ENCODE measurements around the gene SUPT5H. TPM values are rescaled to one million over a fixed set of nuclear protein-coding genes. Genes with fewer than 3 reads are reported as not detected.

The SUPT5H gene
- total and polyA plus RNA-seq, 10 of the 15 experiments (the other 5 are each of a cell fraction or from before 2014, with no cell fraction given), result 27.2 to 194 (median 83.6) TPM

- H3K36me3 ChIP-seq (ENCODE audit: control insufficient read depth in 2 of 2, insufficient read depth in 2 of 2, low read length in 1 of 2), result peaks cover 19 to 24% of the 10 kb centered on the region in 2 experiments; a peak in 3 of 4 replicates
- CTCF ChIA-PET, result no interaction called here
- POLR2A ChIA-PET, result no interaction called here
Observed at GRCh38 chr19:39489756-39490155, 44.4 kb downstream of the SUPT5H start.

More at GRCh38 chr19:39489756-39490155, 44.4 kb downstream of the SUPT5H start:
- no peak for TF ChIP-seq BCL11A (IDR thresholded peaks at IDR 0.05; ENCODE audit: low read depth, low read length)
- no peak for TF ChIP-seq MYC (IDR thresholded peaks at IDR 0.05; ENCODE audit: insufficient read depth, insufficient read length, insufficient replicate concordance, low read length, severe bottlenecking)
- TF ChIP-seq, protein P1, sequence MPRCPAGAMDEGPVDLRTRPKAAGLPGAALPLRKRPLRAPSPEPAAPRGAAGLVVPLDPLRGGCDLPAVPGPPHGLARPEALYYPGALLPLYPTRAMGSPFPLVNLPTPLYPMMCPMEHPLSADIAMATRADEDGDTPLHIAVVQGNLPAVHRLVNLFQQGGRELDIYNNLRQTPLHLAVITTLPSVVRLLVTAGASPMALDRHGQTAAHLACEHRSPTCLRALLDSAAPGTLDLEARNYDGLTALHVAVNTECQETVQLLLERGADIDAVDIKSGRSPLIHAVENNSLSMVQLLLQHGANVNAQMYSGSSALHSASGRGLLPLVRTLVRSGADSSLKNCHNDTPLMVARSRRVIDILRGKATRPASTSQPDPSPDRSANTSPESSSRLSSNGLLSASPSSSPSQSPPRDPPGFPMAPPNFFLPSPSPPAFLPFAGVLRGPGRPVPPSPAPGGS (IDR thresholded peaks at IDR 0.05; ENCODE audit: borderline replicate concordance, insufficient read depth, low read depth, low read length, poor library complexity, severe bottlenecking), result no peak
- no peak for TF ChIP-seq JUNB (IDR thresholded peaks at IDR 0.05)
- no peak for TF ChIP-seq USF2 (IDR thresholded peaks at IDR 0.05; ENCODE audit: borderline replicate concordance, low read depth, low read length)
- no peak for TF ChIP-seq ZNF384 (IDR thresholded peaks at IDR 0.05; ENCODE audit: borderline replicate concordance, low read depth, low read length)
- no peak for TF ChIP-seq CEBPB (IDR thresholded peaks at IDR 0.05; ENCODE audit: borderline replicate concordance in 1 of 2, low read depth in 2 of 2, low read length in 2 of 2)
- TF ChIP-seq RAD51 (IDR thresholded peaks at IDR 0.05), result no peak
- no peak for TF ChIP-seq HDAC6 (IDR thresholded peaks at IDR 0.05; ENCODE audit: unreplicated experiment)
- TF ChIP-seq BHLHE40 (IDR thresholded peaks at IDR 0.05; ENCODE audit: borderline replicate concordance in 1 of 2, low read depth in 2 of 2, low read length in 1 of 2), result no peak
- no peak for TF ChIP-seq PML (IDR thresholded peaks at IDR 0.05; ENCODE audit: low read length)
- TF ChIP-seq ZBTB4 (CRISPR knock-in tag; IDR thresholded peaks at IDR 0.05), result no peak
- no peak for TF ChIP-seq KDM1A (IDR thresholded peaks at IDR 0.05; ENCODE audit: borderline replicate concordance)
- TF ChIP-seq IKZF1 (conservative IDR thresholded peaks at IDR 0.05), result no peak
- no peak for TF ChIP-seq SMAD5 (IDR thresholded peaks at IDR 0.05; ENCODE audit: low read depth)
- ChIA-PET RAD21 (ENCODE audit: unreplicated experiment) (no interaction called here), SMC1A (ENCODE audit: uncharacterized antibody, unreplicated experiment) (interaction anchor here (1.0 kb wide), 1 partner anchor 15 kb away, joined by 3 read pairs; no protein-coding TSS in a partner anchor)
- DNase-seq (ENCODE audit: low read depth, low spot score) (no peak), ATAC-seq (no peak), FAIRE-seq (no peak)
- H3K9ac ChIP-seq (ENCODE audit: control insufficient read depth, insufficient read depth, low read length), result no peak overlapping the region
- H3K4me3 ChIP-seq, result no peak overlapping the region
- intact Hi-C loops (cut with micrococcal nuclease; ENCODE audit: unreplicated experiment), result no loop called here
- H4K20me1 ChIP-seq (ENCODE audit: control insufficient read depth, insufficient read depth), result no peaks in the 10 kb centered on the region
- H3K79me2 ChIP-seq (ENCODE audit: control insufficient read depth, insufficient read depth, low read length), result no peaks in the 10 kb centered on the region
- no peaks in the 10 kb centered on the region for H3K27me3 ChIP-seq (replicated peaks in 1 of 2; ENCODE audit: control insufficient read depth in 2 of 2, insufficient read depth in 2 of 2, low read length in 1 of 2)
- in situ Hi-C loops (cut with MboI), result no loop called here
- no peak overlapping the region for H3K4me2 ChIP-seq (ENCODE audit: control insufficient read depth, insufficient read depth)
- no peak overlapping the region for H2AFZ ChIP-seq (ENCODE audit: control insufficient read depth, low read depth, low read length)
- 97% methylated on average over 10 of the region's 10 CpGs for WGBS (ENCODE audit: insufficient coverage, insufficient replicate concordance, low lambda C conversion rate, missing lambda C conversion rate)
- BruUV-seq (replicated peaks), result no TSS peak
- no peaks in the 10 kb centered on the region for H3K4me1 ChIP-seq (ENCODE audit: control insufficient read depth, insufficient read depth, low read length)
- H3K27ac ChIP-seq (ENCODE audit: control insufficient read depth, insufficient read depth), result no peak overlapping the region
- H3K9me3 ChIP-seq (replicated peaks; ENCODE audit: control insufficient read depth, insufficient read depth, low read length), result no peaks in the 10 kb centered on the region

Data from GM12878 (cell line).